ENCODE measurements around the gene CHGA.

- no peak for TF ChIP-seq CTCF (IDR thresholded peaks at IDR 0.05)
- TF ChIP-seq EZH2 (IDR thresholded peaks at IDR 0.05; ENCODE audit: borderline replicate concordance, insufficient read depth, low read depth, low read length, poor library complexity, severe bottlenecking): no peak
Measured at GRCh38 chr14:92887157-92887556, 35.8 kb upstream of the CHGA start.

Data from B cell (primary cell).